KG1 (cell line): Measurements from ENCODE around the gene ESPNL.

Source experiments
- DNase-seq: peaks from one replicate; lab custom pipeline; 2025; lab: John Stamatoyannopoulos, UW

The ESPNL gene

GRCh38 chr2:238128061-238128440 lies 27.9 kb downstream of the ESPNL start:
- no peak for DNase-seq

- DNase-seq, result no peak
Observed at GRCh38 chr2:238128534-238129001, 28.4 kb downstream of the ESPNL start.

- no peak for DNase-seq
Observed at GRCh38 chr2:238129166-238130010, 29.2 kb downstream of the ESPNL start.

- DNase-seq, result no peak
Observed at GRCh38 chr2:238130111-238130695, 30.1 kb downstream of the ESPNL start.

GRCh38 chr2:238130696-238131628 lies 30.8 kb downstream of the ESPNL start:
- DNase-seq, result no peak

GRCh38 chr2:238131761-238132462 lies 31.8 kb downstream of the ESPNL start:
- no peak for DNase-seq

GRCh38 chr2:238132463-238133450 lies 32.6 kb downstream of the ESPNL start:
- DNase-seq, result no peak

GRCh38 chr2:238133499-238134392 lies 33.6 kb downstream of the ESPNL start:
- DNase-seq, result no peak

- DNase-seq, result no peak
Observed at GRCh38 chr2:238134393-238134785, 34.2 kb downstream of the ESPNL start.

GRCh38 chr2:238135601-238136150 lies 35.5 kb downstream of the ESPNL start:
- no peak for DNase-seq

GRCh38 chr2:238136820-238137537 lies 36.8 kb downstream of the ESPNL start:
- DNase-seq, result no peak

- no peak for DNase-seq
Observed at GRCh38 chr2:238137885-238138284, 37.7 kb downstream of the ESPNL start.

GRCh38 chr2:238138331-238139195 lies 38.4 kb downstream of the ESPNL start, which contains the start of gene KLHL30:
KLHL30 (plus strand) TSS chr2:238138668; CDS start chr2:238140755, 2,087 bp downstream.
- DNase-seq, result no peak

GRCh38 chr2:238139196-238140039 lies 39.3 kb downstream of the ESPNL start:
- no peak for DNase-seq

GRCh38 chr2:238140040-238140439 lies 39.9 kb downstream of the ESPNL start:
- no peak for DNase-seq
